SK-N-MC (cell line): Measurements from ENCODE around the gene AFTPH.
A peak's percentile ranks its signal among the peaks of the same experiment; 100 is the strongest.

Source experiments
- DNase-seq: peaks from one replicate; pipeline ENCODE4 v3.0.0-alpha.2; 2011; ENCODE audit warnings: low read depth, low spot score
- H3K27ac ChIP-seq: fragments of 200-600 bp; sonication (generic); 2 replicates; pipeline ENCODE4 v1.5.1; 2016; ENCODE audit warnings: mixed run types
- H3K36me3 ChIP-seq: fragments of 200-600 bp; sonication (generic); 2 replicates; pipeline ENCODE4 v1.6.1; 2017; ENCODE audit warnings: antibody characterized with exemption, low read length, mixed read lengths; ENCODE audit not compliant: insufficient read depth
- H3K4me3 ChIP-seq: fragments of 200-600 bp; sonication (generic); 2 replicates; pipeline ENCODE4 v1.5.1; 2016
- H3K9ac ChIP-seq: fragments of 200-600 bp; sonication (generic); 2 replicates; pipeline ENCODE4 v1.8.0; 2017; ENCODE audit warnings: mixed run types, mixed read lengths; ENCODE audit not compliant: insufficient read length
- H3K9me3 ChIP-seq: fragments of 200-600 bp; sonication (generic); 2 replicates; pipeline ENCODE4 v1.6.1; 2017; ENCODE audit warnings: low read depth, mild to moderate bottlenecking, antibody characterized with exemption, low read length, moderate library complexity, mixed read lengths
- EZH2 ChIP-seq: fragments of 200-600 bp; sonication (generic); IDR thresholded peaks from one replicate; pipeline ENCODE4 v1.6.1; 2017; ENCODE audit warnings: antibody characterized with exemption
- FOXP2 ChIP-seq: optimal IDR thresholded peaks from 2 replicates; pipeline ENCODE3; 2011; ENCODE audit warnings: mild to moderate bottlenecking, moderate library complexity; ENCODE audit not compliant: insufficient read depth; ENCODE audit errors: extremely low read length, control extremely low read depth
- POLR2AphosphoS5 ChIP-seq: IDR thresholded peaks from 2 replicates; pipeline ENCODE4 v1.6.1; 2012; ENCODE audit warnings: mild to moderate bottlenecking, low read depth, low read length, borderline replicate concordance

Gene AFTPH

GRCh38 chr2:64523666-64524603 is at the start of gene AFTPH:
Gene AFTPH, plus strand, starts transcription at chr2:64524328. Its CDS starts 27,147 bp downstream, at chr2:64551475.
- peak within 1 kb of the TSS; percentile 83 for H3K27ac ChIP-seq
- peak within 1 kb of the TSS; percentile 94 for H3K9ac ChIP-seq
- TF ChIP-seq EZH2: no peak
- TF ChIP-seq POLR2AphosphoS5: peak; percentile 79; the same call in 1 of the 2 replicates
- no peaks in the 10 kb centered on the region for H3K36me3 ChIP-seq
- peak; percentile 92 for DNase-seq
- peak within 1 kb of the TSS; percentile 95 for H3K4me3 ChIP-seq
- H3K9me3 ChIP-seq: no peaks in the 10 kb centered on the region

GRCh38 chr2:64474636-64475035 is 49.5 kb upstream of the AFTPH start:
- Histone ChIP-seq H3K27ac (no peak overlapping the region), H3K4me3 (no peak overlapping the region), H3K36me3 (no peaks in the 10 kb centered on the region), H3K9ac (no peak overlapping the region), H3K9me3 (no peaks in the 10 kb centered on the region)
- TF ChIP-seq FOXP2: no peak
- TF ChIP-seq POLR2AphosphoS5: no peak
- no peak for TF ChIP-seq EZH2
- no peak for DNase-seq

GRCh38 chr2:64477037-64477436 is 47.1 kb upstream of the AFTPH start:
- Histone ChIP-seq H3K36me3 (no peaks in the 10 kb centered on the region), H3K27ac (no peak overlapping the region), H3K9me3 (no peaks in the 10 kb centered on the region), H3K4me3 (no peak overlapping the region), H3K9ac (no peak overlapping the region)
- no peak for DNase-seq
- no peak for TF ChIP-seq FOXP2
- no peak for TF ChIP-seq POLR2AphosphoS5
- TF ChIP-seq EZH2: no peak

GRCh38 chr2:64477979-64478378 is 46.1 kb upstream of the AFTPH start:
- H3K4me3 ChIP-seq: no peak overlapping the region
- no peak overlapping the region for H3K9ac ChIP-seq
- no peaks in the 10 kb centered on the region for H3K36me3 ChIP-seq
- no peak for TF ChIP-seq EZH2
- DNase-seq: no peak
- no peaks in the 10 kb centered on the region for H3K9me3 ChIP-seq
- no peak overlapping the region for H3K27ac ChIP-seq

GRCh38 chr2:64478502-64479230 is 45.5 kb upstream of the AFTPH start:
- TF ChIP-seq EZH2 (no peak), POLR2AphosphoS5 (no peak), FOXP2 (no peak)
- no peak overlapping the region for H3K27ac ChIP-seq
- no peaks in the 10 kb centered on the region for H3K36me3 ChIP-seq
- no peak overlapping the region for H3K4me3 ChIP-seq
- H3K9ac ChIP-seq: no peak overlapping the region
- no peak for DNase-seq
- H3K9me3 ChIP-seq: no peaks in the 10 kb centered on the region

- DNase-seq: no peak
- Histone ChIP-seq H3K27ac (no peak overlapping the region), H3K36me3 (no peaks in the 10 kb centered on the region), H3K9ac (no peak overlapping the region), H3K9me3 (no peaks in the 10 kb centered on the region), H3K4me3 (no peak overlapping the region)
- no peak for TF ChIP-seq FOXP2
- TF ChIP-seq POLR2AphosphoS5: no peak
- TF ChIP-seq EZH2: no peak
Observed at GRCh38 chr2:64479259-64480117, 44.6 kb upstream of the AFTPH start.

- no peak for DNase-seq
- TF ChIP-seq FOXP2: no peak
- TF ChIP-seq EZH2: no peak
- TF ChIP-seq POLR2AphosphoS5: no peak
- Histone ChIP-seq H3K27ac (no peak overlapping the region), H3K4me3 (no peak overlapping the region), H3K36me3 (no peaks in the 10 kb centered on the region), H3K9me3 (no peaks in the 10 kb centered on the region), H3K9ac (no peak overlapping the region)
Observed at GRCh38 chr2:64481665-64482064, 42.5 kb upstream of the AFTPH start.

GRCh38 chr2:64482243-64482642 is 41.9 kb upstream of the AFTPH start:
- Histone ChIP-seq H3K27ac (no peak overlapping the region), H3K36me3 (no peaks in the 10 kb centered on the region), H3K9ac (no peak overlapping the region), H3K4me3 (no peak overlapping the region), H3K9me3 (no peaks in the 10 kb centered on the region)
- DNase-seq: no peak
- TF ChIP-seq EZH2 (no peak), POLR2AphosphoS5 (no peak), FOXP2 (no peak)
